ENCODE results near the gene SMOC2. TPM values are rescaled to one million over a fixed set of nuclear protein-coding genes. Genes with fewer than 3 reads are reported as not detected.

Gene SMOC2
- polyA plus RNA-seq, 1 donor from 2014 or later, result 0.50 TPM

DNA sequence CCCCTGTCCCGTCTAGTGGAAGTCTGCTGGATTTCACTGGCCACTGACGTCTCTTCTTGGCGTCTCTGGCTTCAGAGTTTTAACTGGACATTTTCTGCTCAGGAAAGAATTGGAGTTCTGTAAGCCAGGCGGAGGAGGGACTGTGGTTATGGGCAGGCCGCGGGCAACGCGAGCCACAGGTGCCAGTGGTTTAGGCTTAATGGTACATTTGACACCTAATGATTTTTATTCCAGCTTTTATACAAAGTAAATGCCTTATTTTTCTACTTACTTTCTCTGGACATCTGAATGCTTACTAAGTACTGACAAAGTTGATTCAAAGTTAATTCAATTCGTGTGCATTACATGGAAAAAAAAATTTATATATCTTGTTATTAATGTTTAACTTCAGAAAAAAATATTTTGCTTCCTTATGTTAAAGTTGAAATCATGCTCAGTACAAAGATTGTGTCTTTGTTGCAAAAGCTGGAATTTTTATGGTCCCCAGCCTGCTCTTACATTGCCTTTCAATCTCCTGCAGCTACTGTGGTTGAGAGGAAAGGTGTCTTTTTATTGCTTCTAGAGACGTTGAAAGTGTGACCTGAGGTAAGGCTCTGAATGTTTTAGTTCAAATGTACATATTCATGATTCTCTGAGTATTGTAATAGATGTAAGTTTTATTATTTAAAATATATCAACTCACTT lies 231.0 kb downstream of the SMOC2 start:
- H3K9me3 ChIP-seq (ENCODE audit: low read length), result no peaks in the 10 kb centered on the region
- H3K4me2 ChIP-seq (ENCODE audit: low read length), result no peak overlapping the region
- no peaks in the 10 kb centered on the region for H3F3A ChIP-seq (ENCODE audit: insufficient read depth, low read length, poor library complexity, severe bottlenecking)
- H4K20me1 ChIP-seq (ENCODE audit: insufficient read depth), result no peaks in the 10 kb centered on the region
- H3K79me2 ChIP-seq (replicated peaks; ENCODE audit: insufficient read depth, low read length), result no peaks in the 10 kb centered on the region
- H3K27ac ChIP-seq (ENCODE audit: low read length), result no peak overlapping the region
- TF ChIP-seq REST (IDR thresholded peaks at IDR 0.05; ENCODE audit: borderline replicate concordance) (no peak), RAD21 (conservative IDR thresholded peaks at IDR 0.05) (no peak), POLR2AphosphoS5 (IDR thresholded peaks at IDR 0.05) (no peak), SMC3 (conservative IDR thresholded peaks at IDR 0.05; ENCODE audit: poor library complexity) (no peak), CTCF (IDR thresholded peaks at IDR 0.05; ENCODE audit: poor library complexity, severe bottlenecking) (no peak), MXI1 (conservative IDR thresholded peaks at IDR 0.05; ENCODE audit: poor library complexity, severe bottlenecking) (no peak), EP300 (conservative IDR thresholded peaks at IDR 0.05; ENCODE audit: poor library complexity, severe bottlenecking) (no peak), EZH2 (IDR thresholded peaks at IDR 0.05; ENCODE audit: borderline replicate concordance, insufficient read depth, low read length, poor library complexity, severe bottlenecking) (no peak)
- no peaks in the 10 kb centered on the region for H3K27me3 ChIP-seq (ENCODE audit: insufficient read depth, low read depth, low read length)
- H3K9me2 ChIP-seq (ENCODE audit: insufficient read depth, low read length), result no peaks in the 10 kb centered on the region
- no peaks in the 10 kb centered on the region for H3K36me3 ChIP-seq (ENCODE audit: insufficient read depth, low read length)
- H2AFZ ChIP-seq (ENCODE audit: low read depth, low read length), result no peak overlapping the region
- H3K9ac ChIP-seq (ENCODE audit: low read length), result no peak overlapping the region
- H3K4me3 ChIP-seq (ENCODE audit: low read length), result no peak overlapping the region

DNA sequence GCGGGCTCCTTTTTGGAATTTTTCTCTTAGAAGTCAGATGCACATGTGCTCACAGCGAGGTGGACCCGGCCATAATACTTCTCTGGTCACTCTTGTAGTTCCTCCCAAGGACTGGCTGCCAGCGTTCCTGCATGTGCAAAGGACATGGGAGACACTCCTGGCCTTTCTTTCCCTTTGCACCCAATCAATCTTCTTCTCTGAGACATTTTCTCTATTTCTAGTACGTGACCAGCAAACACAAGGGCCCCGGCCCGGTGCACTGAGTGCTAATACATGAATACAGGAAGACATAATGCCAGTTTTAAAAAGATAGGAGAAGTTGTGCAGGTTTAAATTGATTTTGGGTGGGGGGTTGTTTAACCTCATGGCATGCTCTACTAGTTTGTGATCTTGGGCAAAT lies 233.6 kb downstream of the SMOC2 start:
- no peaks in the 10 kb centered on the region for H3K9me2 ChIP-seq (ENCODE audit: insufficient read depth, low read length)
- H3F3A ChIP-seq (ENCODE audit: insufficient read depth, low read length, poor library complexity, severe bottlenecking), result no peaks in the 10 kb centered on the region

More for the DNA sequence above, 233.6 kb downstream of the SMOC2 start:
- H3K4me2 ChIP-seq (ENCODE audit: low read length), result no peak overlapping the region
- H2AFZ ChIP-seq (ENCODE audit: low read depth, low read length), result no peak overlapping the region
- no peak overlapping the region for H3K27ac ChIP-seq (ENCODE audit: low read length)
- no peak overlapping the region for H3K9ac ChIP-seq (ENCODE audit: low read length)
- no peaks in the 10 kb centered on the region for H4K20me1 ChIP-seq (ENCODE audit: insufficient read depth)
- TF ChIP-seq POLR2AphosphoS5 (IDR thresholded peaks at IDR 0.05), result no peak
- no peak for TF ChIP-seq TAF1 (IDR thresholded peaks at IDR 0.05; ENCODE audit: low read depth)
- no peak for TF ChIP-seq CTCF (IDR thresholded peaks at IDR 0.05; ENCODE audit: poor library complexity, severe bottlenecking)
- TF ChIP-seq EP300 (conservative IDR thresholded peaks at IDR 0.05; ENCODE audit: poor library complexity, severe bottlenecking), result no peak
- TF ChIP-seq EZH2 (IDR thresholded peaks at IDR 0.05; ENCODE audit: borderline replicate concordance, insufficient read depth, low read length, poor library complexity, severe bottlenecking), result no peak
- no peaks in the 10 kb centered on the region for H3K79me2 ChIP-seq (replicated peaks; ENCODE audit: insufficient read depth, low read length)
- no peaks in the 10 kb centered on the region for H3K36me3 ChIP-seq (ENCODE audit: insufficient read depth, low read length)
- H3K4me3 ChIP-seq (ENCODE audit: low read length), result no peak overlapping the region
- H3K27me3 ChIP-seq (ENCODE audit: insufficient read depth, low read depth, low read length), result no peaks in the 10 kb centered on the region
- H3K9me3 ChIP-seq (ENCODE audit: low read length), result no peaks in the 10 kb centered on the region
